A549 (cell line): ENCODE data around the gene FLVCR1.
"Not testable (repeated sequence)": the region's sequence is repeated elsewhere in the genome, so short reads cannot be mapped to it uniquely, and the experiment has no call there.

Experiments
- CTCF ChIP-seq: fragments of >200 bp; sonication (Bioruptor Twin); formaldehyde crosslinking; IDR thresholded peaks from 3 replicates; pipeline ENCODE4 v1.5.1; 2016
- ELK1 ChIP-seq: fragments of 150-350 bp; IDR thresholded peaks from 2 replicates; pipeline ENCODE4 v1.6.1; 2014; ENCODE audit warnings: low read depth, mild to moderate bottlenecking, low read length
- GATA3 ChIP-seq: IDR thresholded peaks from 2 replicates; pipeline ENCODE4 v1.6.1; 2012; ENCODE audit warnings: borderline replicate concordance
- MYC ChIP-seq: IDR thresholded peaks from 2 replicates; pipeline ENCODE4 v1.6.1; 2012; ENCODE audit warnings: mild to moderate bottlenecking, inconsistent platforms, low read length, improper control_type of control experiment, borderline replicate concordance
- POLR2A ChIP-seq: IDR thresholded peaks from 2 replicates; pipeline ENCODE4 v1.6.1; 2012; ENCODE audit warnings: mild to moderate bottlenecking, low read length

DNA sequence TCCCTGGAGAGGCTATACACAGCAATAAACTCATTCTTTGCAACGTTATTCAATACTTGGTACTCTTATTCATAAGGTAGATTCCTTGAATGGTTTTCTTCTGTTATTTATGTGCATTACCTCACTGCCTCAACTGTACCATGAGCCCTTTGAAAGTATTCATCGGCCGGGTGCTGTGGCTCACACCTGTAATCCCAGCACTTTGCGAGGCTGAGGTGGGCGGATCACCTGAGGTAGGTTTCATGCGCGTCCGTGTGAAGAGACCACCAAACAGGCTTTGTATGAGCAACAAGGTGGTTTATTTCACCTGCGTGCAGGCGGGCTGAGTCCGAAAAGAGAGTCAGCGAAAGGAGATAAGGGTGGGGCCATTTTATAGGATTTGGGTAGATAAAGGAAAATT is 50.0 kb downstream of the FLVCR1 start:
- not testable (repeated sequence) for TF ChIP-seq CTCF, MYC, ELK1, GATA3, POLR2A
